ENCODE results near the gene SLAMF1. TPM values are rescaled to one million over a fixed set of nuclear protein-coding genes. Genes with fewer than 3 reads are reported as not detected.
"Not testable (repeated sequence)": the region's sequence is repeated elsewhere in the genome, so short reads cannot be mapped to it uniquely, and the experiment has no call there.

SLAMF1 gene
- polyA plus RNA-seq, 1 donor = 0.91 TPM

GRCh38 chr1:160562745-160563144, 84.1 kb downstream of the SLAMF1 start:
- H3K27me3 ChIP-seq (ENCODE audit: control insufficient read depth, insufficient read depth, low read length); DNase-seq; H3K4me3 ChIP-seq (ENCODE audit: low read length); H3K36me3 ChIP-seq (ENCODE audit: control insufficient read depth, insufficient read depth, low read length); H3K4me1 ChIP-seq (ENCODE audit: control insufficient read depth, insufficient read depth, low read length); H3K27ac ChIP-seq (ENCODE audit: low read length); H3K9me3 ChIP-seq (ENCODE audit: control insufficient read depth, low read depth, low read length): not testable (repeated sequence)
- 60% methylated on average over 2 of the region's 2 CpGs for whole genome bisulfite sequencing (ENCODE audit: insufficient coverage, low lambda C conversion rate)

GRCh38 chr1:160560806-160561205, 86.0 kb downstream of the SLAMF1 start:
- no peaks in the 10 kb centered on the region for H3K9me3 ChIP-seq (ENCODE audit: control insufficient read depth, low read depth, low read length)
- no peak overlapping the region for H3K27ac ChIP-seq (ENCODE audit: low read length)
- no peaks in the 10 kb centered on the region for H3K4me1 ChIP-seq (ENCODE audit: control insufficient read depth, insufficient read depth, low read length)
- no peaks in the 10 kb centered on the region for H3K36me3 ChIP-seq (ENCODE audit: control insufficient read depth, insufficient read depth, low read length)
- no peak for DNase-seq
- H3K27me3 ChIP-seq (ENCODE audit: control insufficient read depth, insufficient read depth, low read length) = no peaks in the 10 kb centered on the region
- H3K4me3 ChIP-seq (ENCODE audit: low read length) = no peak overlapping the region

GRCh38 chr1:160560045-160560705, 86.7 kb downstream of the SLAMF1 start:
- Histone ChIP-seq H3K27ac (ENCODE audit: low read length) (no peak overlapping the region), H3K27me3 (ENCODE audit: control insufficient read depth, insufficient read depth, low read length) (no peaks in the 10 kb centered on the region), H3K4me3 (ENCODE audit: low read length) (no peak overlapping the region), H3K36me3 (ENCODE audit: control insufficient read depth, insufficient read depth, low read length) (no peaks in the 10 kb centered on the region), H3K9me3 (ENCODE audit: control insufficient read depth, low read depth, low read length) (no peaks in the 10 kb centered on the region), H3K4me1 (ENCODE audit: control insufficient read depth, insufficient read depth, low read length) (no peaks in the 10 kb centered on the region)
- no peak for DNase-seq
- WGBS (ENCODE audit: insufficient coverage, low lambda C conversion rate) = 80% methylated on average over 2 of the region's 4 CpGs

GRCh38 chr1:160559437-160559836, 87.4 kb downstream of the SLAMF1 start:
- not testable (repeated sequence) for H3K27ac ChIP-seq (ENCODE audit: low read length); H3K4me1 ChIP-seq (ENCODE audit: control insufficient read depth, insufficient read depth, low read length); H3K9me3 ChIP-seq (ENCODE audit: control insufficient read depth, low read depth, low read length); H3K27me3 ChIP-seq (ENCODE audit: control insufficient read depth, insufficient read depth, low read length); DNase-seq; H3K36me3 ChIP-seq (ENCODE audit: control insufficient read depth, insufficient read depth, low read length); H3K4me3 ChIP-seq (ENCODE audit: low read length)
- no CpG with 5 or more reads among the region's 3 CpGs for WGBS (ENCODE audit: insufficient coverage, low lambda C conversion rate)

GRCh38 chr1:160558660-160559380, 88.0 kb downstream of the SLAMF1 start:
- no peaks in the 10 kb centered on the region for H3K4me1 ChIP-seq (ENCODE audit: control insufficient read depth, insufficient read depth, low read length)
- H3K27ac ChIP-seq (ENCODE audit: low read length) = no peak overlapping the region
- no peaks in the 10 kb centered on the region for H3K27me3 ChIP-seq (ENCODE audit: control insufficient read depth, insufficient read depth, low read length)
- no peaks in the 10 kb centered on the region for H3K9me3 ChIP-seq (ENCODE audit: control insufficient read depth, low read depth, low read length)
- no peak overlapping the region for H3K4me3 ChIP-seq (ENCODE audit: low read length)
- H3K36me3 ChIP-seq (ENCODE audit: control insufficient read depth, insufficient read depth, low read length) = no peaks in the 10 kb centered on the region
- DNase-seq = no peak
- 71% methylated on average over 2 of the region's 4 CpGs for WGBS (ENCODE audit: insufficient coverage, low lambda C conversion rate)

Other genes starting within 250 kb of the SLAMF1 start
- 18.8 TPM for gene VANGL2, start 246.5 kb downstream of the SLAMF1 start, polyA plus RNA-seq
- 1.6 TPM for gene SLAMF6, start 123.8 kb downstream of the SLAMF1 start, polyA plus RNA-seq
- gene CD84, start 67.5 kb downstream of the SLAMF1 start, polyA plus RNA-seq = 1.7 TPM
- gene CD48, start 64.8 kb upstream of the SLAMF1 start, polyA plus RNA-seq = 8.6 TPM
- 5.8 TPM for gene SLAMF7, start 92.2 kb upstream of the SLAMF1 start, polyA plus RNA-seq
- gene LY9, start 149.1 kb upstream of the SLAMF1 start, polyA plus RNA-seq = 0.72 TPM
- 2.1 TPM for gene CD244, start 215.8 kb upstream of the SLAMF1 start, polyA plus RNA-seq
- gene ITLN1, start 238.1 kb upstream of the SLAMF1 start, polyA plus RNA-seq = 452 TPM

Data from large intestine (tissue), 3 donors.